Measurements from ENCODE around the gene ITPKB.

The ITPKB gene

DNA sequence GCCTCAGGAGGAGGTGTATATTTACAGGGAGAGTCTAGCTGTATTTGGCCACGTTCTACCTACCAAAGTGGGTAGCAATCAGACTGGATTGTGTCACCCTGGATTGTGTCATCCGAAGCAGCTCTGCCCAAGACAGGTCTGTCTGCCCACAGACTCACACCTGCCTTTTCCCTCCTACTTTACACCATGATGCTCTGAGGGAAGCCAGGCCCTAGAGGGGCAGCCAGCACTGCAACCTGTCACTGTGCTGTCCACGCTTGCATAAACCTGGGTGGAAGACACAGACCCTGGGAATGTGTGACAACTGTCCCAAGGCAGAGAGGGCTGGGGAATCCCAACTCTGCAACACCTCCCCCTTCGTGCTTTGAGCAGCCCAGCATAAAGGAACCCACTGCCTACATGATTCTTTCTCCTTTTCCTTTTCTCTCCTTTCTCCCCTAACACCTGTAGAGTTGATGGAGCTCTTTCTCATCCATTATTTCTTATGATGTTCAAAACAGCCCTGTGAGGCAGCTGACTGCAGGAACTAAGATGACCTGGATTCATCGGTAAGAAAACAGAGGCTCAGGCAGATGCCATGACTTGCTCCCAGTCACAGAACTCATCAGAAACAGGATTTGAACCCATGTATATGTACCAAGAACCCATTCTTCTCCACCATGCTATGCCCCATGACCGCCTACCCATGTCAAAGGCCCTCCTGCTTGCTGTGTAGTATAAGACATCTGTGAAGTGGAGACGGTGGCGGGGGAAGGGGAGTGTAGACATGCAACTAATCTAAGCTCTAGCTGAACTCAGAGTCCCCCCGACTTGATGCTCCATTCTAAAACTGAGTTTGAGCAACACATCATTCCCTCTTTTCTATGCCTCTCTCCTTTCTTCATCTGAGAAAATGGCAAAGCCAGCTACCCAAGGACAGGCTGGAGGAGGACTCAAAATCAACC, 55.9 kb downstream of the ITPKB start:
- DNase-seq: no peak

GRCh38 chr1:226681652-226682493, 57.2 kb downstream of the ITPKB start:
- no peak for DNase-seq

- DNase-seq: no peak
Observed at GRCh38 chr1:226680653-226681052, 58.4 kb downstream of the ITPKB start.

DNA sequence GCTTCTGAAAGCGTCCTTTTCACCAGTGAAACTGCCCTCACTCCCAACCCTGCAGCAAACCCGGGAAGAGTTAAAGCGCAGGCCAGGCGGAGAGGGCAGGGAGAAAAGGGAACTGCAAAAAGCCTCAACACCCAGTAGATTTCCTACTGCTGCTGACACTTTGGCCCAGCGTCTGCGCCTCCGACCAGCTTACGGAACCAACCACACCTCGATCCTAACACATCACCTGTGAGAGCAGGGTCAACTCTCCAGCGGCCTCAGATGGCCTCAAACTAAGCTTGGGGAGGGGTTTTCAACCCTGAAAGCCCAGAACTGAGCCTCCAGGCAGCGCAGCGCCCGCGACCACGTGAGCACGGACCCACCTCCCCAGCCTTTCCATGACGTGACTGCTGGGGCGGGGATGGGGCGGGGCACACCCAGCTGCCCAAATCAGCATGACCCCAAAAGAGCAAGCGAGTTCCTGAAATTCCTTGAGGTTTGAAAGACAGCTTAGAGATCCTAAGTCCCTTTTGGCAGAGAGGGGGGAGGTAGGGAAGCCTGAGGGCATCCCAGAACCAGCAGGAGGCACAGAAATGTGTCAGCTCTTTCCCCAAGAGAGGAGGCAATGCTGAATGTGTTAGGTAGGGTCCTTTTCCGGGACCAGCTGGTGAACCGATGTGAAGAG, 59.1 kb downstream of the ITPKB start:
- peak; percentile 77 for DNase-seq

GRCh38 chr1:226679262-226679661, 59.8 kb downstream of the ITPKB start:
- DNase-seq: no peak

- no peak for DNase-seq
Observed at GRCh38 chr1:226678701-226679100, 60.4 kb downstream of the ITPKB start.

- no peak for DNase-seq
Observed at GRCh38 chr1:226678251-226678650, 60.8 kb downstream of the ITPKB start.

DNA sequence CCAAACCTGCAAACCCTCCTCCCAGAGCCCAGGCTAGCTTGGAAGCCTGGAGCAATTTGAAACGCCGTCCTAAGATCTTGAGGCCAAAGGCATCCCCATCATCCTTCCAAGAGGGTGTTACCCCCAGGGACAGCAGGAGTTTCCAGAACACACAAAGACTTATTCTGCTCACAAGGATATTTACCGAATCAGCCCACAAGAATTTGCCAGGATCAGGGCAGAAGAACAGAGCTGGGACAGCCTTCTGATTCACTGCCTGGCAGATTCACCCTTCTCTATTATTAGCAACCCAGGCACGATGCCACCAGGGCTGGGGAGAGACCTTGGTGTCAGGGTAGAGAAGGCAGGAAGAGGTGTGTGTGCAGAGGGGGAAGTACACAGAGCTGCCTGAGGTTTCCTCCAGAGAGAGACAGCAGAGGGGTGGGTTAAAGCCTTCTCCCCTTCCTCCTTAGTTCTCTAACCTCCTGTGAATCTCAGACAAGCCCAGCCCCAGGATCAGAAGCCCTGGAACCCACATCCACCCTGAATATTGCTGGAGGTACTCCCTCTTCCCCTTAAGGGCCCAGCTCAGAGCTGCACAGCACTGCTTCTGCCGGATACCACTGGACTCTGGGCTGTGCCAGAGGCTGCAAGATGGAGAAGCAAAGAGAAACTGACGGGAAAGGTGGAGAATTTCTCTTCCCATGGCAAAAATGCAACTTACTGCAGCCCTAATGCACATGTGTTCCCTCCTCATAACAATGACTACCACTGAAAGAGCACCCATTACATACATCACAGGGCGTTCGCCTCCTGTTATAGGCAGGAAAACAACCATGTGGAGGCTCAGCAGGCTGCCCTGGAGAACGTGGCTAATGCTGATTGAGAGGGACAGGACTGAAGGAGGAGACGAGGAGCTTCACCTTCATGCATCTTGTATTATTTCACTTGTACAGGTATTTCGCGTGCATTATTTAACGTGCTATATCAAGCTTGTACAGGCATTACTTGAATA, 61.8 kb downstream of the ITPKB start:
- DNase-seq: peak; percentile 71

- DNase-seq: no peak
Observed at GRCh38 chr1:226676381-226676780, 62.7 kb downstream of the ITPKB start.

DNA sequence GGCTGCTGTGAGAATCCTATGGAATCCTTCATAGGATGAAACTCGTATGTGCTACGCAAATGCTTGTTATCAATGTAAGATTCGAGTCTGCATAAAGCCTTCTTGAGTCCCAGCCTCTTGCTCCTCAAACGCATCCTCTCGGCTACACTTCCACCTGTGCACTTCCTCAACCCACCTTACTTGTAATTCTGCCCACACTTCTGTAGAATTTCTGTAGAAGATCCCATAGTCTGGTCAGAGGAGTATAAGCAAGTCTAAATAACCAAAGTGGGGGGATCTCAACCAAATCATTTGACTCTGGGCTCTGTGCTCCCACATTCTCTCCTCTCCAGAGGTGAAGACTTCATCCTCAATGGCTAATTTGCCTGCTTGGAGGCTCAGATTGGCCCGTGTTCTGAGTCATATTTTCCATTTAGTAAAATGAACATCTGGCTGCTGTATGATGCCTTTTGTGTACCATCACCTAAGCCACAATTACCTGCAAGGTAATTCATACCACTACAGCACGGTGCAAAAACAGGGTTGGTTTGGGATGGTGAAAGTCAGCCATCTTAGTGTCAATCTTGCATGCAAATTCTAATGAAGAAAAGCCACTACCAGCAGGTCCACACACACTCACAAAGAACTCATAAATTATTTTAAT, 63.2 kb downstream of the ITPKB start:
- no peak for DNase-seq

DNA sequence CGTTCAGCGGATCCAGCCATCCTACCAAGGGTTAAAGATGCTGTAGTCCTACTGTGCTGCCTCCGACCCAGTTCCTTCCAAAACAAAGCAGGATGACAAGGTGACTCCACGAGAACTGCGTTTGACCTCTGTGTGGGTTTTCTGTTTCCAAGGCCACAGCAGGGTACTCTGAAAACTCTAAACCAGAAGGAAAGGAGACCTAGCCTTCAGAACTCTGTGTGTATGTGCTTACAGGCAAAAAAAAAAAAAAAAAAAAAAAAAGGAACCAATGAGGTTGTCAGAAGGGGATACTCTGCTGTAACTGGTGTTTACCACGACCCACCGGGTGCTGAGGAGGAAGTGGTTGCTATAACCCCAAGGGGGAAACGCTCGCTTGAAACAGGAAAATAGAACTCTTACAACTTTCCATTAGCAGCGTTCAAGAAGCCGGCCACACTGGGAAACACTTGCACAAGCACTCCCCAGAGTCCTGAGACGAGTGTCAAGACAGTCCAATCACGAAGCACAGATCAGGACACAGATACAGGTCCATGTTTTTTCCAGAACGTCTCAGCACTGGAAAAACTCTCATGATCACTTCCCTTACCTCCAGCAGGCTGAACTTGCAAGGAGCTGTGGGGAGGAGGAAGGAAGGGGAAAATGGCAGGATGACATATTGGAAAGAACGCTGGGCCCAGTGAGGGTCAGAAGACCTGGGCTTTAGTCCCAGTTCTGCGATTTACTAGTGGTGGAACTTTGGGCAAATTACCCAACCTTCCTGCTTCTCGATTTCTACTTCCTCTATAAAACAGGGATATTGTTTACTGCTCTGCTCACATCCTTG, 64.0 kb downstream of the ITPKB start:
- peak; percentile 57 for DNase-seq

GRCh38 chr1:226672339-226672762, 66.7 kb downstream of the ITPKB start:
- DNase-seq: no peak

GRCh38 chr1:226671277-226671676, 67.8 kb downstream of the ITPKB start:
- no peak for DNase-seq

DNA sequence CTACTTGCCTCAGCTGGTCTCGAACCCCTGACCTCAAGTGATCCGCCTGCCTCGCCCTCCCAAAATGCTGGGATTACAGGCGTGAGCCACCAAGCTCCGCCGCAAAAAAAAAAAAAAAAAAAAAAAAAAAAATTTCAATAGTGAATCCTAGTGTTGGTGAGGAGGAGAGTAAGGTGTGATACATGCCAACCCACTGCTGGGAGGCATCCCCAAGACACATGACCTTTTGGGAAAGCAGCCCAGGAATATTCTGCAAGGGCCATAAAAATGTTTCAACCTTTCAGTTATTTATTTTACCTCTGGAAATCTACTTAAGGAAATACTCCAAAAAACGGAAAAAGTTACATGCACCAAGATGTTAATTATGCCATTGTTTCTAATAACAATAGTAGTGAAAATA, 69.0 kb downstream of the ITPKB start:
- DNase-seq: no peak

GRCh38 chr1:226668173-226668560, 70.9 kb downstream of the ITPKB start:
- no peak for DNase-seq

- DNase-seq: no peak
Observed at GRCh38 chr1:226666692-226667091, 72.4 kb downstream of the ITPKB start.

DNA sequence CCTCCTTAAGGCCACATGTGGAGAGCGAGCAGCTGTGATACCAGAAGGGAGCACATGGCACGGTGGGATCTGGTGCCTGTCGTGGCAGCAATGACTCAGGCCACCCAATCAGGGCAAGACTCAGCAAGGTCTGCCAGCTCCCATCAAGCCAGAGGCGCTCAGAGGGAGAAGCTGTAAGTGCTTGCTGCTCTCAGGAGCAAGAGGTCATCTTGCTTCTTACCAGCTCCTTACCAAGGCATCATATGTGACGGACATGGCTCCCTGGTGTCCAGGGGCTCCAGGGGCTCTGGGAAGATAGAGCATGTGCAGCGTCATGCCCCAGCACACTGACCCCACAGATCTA, 72.9 kb downstream of the ITPKB start:
- no peak for DNase-seq

DNA sequence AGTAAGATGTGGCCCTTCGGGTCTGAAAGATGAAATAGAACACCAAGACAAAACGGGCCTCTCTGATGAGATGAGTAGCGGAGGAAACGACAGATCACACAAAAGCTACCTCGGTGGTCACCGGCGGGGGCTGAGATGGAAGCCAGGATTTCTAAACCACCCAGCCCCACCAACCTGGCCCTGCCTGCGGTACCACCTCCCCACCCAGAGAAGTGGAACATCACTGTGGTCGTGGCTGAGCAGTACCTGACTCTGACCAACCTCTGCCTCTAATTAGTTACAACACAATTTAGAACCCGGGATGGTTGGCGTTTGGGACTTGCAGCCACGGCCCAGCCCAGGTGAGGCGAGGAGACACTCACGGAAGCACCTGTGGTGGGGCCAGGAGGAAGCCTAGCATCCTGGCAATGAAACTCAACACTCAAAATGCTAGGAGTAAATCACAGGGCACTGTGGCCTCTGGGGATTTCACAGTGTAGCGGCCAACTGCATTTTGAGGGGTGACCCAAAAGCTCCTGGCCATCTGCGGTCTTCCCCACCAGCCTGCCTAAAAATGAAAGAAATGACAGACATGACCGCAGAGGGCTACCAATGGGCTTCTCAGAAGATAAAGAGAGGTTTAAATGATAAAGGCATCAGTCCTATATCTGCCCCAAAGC, 73.4 kb downstream of the ITPKB start:
- DNase-seq: no peak

GRCh38 chr1:226664413-226665101, 74.5 kb downstream of the ITPKB start:
- no peak for DNase-seq

- no peak for DNase-seq
Observed at GRCh38 chr1:226663327-226663704, 75.8 kb downstream of the ITPKB start.

All from activated naive CD4-positive, alpha-beta T cell treated with anti-CD3 and anti-CD28 coated beads, Interleukin-2, amount 50 U/mL, for 16 hours (primary cell).